Measurements from ENCODE around the gene MACROD2.

The MACROD2 gene

DNA sequence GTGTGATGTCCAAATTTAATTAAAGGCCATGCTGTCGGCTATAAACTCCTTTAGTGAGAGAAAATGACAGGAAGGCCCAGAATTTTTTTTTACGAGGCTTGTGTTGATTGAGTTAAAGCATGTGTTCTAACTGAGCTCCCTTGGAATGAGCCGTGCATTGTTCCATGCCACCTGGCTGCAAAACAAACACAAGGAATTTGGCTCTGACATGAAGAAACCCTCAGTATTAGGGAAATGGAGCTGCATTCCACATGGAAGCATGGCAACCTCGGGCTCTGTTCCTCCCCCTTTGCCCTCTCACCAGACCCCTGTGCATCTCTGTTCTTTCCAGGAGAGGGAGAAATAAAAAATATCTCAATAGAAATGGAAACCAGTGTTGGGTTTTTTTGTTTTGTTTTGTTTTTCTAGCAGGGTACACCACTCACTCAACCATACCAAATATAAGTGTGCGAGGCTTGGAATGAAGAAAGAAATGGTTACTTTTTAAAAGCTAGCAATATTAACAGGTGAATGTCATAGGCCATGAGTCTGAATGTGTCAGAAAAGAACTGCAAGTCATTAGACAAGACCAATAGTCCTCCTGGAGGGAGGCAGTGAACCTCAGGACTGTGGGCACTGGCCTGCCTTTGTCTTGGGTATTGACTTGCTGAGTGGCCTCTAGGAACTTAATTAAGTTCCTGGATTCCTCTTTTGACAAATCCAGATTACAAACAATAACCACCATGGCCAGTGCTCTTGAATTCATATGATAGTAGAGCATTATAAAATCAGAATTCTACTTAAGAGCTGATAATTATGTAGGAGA, 1642.8 kb downstream of the MACROD2 start:
- TF ChIP-seq, protein P1, sequence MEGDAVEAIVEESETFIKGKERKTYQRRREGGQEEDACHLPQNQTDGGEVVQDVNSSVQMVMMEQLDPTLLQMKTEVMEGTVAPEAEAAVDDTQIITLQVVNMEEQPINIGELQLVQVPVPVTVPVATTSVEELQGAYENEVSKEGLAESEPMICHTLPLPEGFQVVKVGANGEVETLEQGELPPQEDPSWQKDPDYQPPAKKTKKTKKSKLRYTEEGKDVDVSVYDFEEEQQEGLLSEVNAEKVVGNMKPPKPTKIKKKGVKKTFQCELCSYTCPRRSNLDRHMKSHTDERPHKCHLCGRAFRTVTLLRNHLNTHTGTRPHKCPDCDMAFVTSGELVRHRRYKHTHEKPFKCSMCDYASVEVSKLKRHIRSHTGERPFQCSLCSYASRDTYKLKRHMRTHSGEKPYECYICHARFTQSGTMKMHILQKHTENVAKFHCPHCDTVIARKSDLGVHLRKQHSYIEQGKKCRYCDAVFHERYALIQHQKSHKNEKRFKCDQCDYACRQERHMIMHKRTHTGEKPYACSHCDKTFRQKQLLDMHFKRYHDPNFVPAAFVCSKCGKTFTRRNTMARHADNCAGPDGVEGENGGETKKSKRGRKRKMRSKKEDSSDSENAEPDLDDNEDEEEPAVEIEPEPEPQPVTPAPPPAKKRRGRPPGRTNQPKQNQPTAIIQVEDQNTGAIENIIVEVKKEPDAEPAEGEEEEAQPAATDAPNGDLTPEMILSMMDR (IDR thresholded peaks at IDR 0.05; ENCODE audit: extremely low read depth, missing control alignments) = no peak
- DNase-seq (ENCODE audit: low spot score) = no peak

DNA sequence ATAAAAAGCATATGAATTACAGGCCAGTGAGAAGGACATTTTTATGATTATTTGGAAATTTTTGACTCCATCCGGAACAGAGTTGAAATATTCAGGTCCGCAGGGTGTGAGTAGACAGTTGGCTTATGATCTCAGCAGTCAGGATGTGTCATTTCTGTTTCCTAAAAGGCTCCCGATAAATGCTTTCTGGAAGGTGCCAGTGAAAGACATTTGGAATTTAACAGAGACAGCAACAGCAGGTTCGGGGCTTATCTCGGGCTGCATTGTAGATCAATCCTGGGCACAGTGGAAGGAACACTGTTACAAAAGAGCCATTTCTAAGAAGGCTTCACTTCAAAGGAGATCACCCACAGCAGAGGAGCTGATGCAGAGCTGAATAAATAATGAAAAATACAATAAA, 1643.5 kb downstream of the MACROD2 start:
- DNase-seq (ENCODE audit: low spot score) = no peak
- TF ChIP-seq, protein P1 (IDR thresholded peaks at IDR 0.05; ENCODE audit: extremely low read depth, missing control alignments) = no peak

DNA sequence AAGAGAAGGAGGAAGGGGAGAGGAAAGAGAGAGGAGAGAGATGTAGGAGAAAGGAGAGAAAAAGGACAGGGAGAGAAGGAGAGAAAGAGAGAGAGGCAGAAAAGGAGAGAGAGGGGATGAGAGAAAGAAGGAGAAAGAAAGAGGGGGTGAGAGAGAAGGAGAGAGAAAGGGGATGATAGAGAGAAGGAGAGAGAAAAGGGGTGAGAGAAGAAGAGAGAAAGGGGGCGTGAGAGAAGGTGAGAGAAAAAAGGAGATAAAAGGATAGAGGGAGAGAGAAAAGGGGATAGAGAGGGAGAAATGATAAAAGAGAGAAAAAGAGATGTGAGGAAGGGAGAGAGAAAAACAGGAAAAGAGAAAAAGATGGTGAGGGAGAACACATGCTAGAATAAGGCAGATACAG, 1644.5 kb downstream of the MACROD2 start:
- TF ChIP-seq, protein P1 (IDR thresholded peaks at IDR 0.05; ENCODE audit: extremely low read depth, missing control alignments) = no peak
- DNase-seq (ENCODE audit: low spot score) = no peak

DNA sequence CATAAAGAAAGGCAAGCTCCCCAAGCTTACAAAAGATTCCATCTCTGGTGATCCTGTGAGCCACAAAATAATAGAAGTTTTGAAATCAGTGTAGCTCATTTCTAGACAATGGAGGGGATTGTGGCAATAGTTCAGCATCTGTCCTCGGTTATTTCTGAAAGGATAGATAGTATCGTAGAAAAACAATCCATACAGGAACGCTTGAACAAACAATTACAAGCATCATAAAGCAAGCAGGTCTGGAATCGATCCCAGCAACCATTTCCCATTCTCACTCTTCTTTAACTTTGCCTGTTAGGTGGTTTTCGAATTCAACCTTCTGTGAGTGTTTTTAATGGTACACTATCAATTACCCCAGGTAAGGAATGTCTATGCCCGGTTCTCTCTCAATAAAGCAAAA, 1646.8 kb downstream of the MACROD2 start:
- DNase-seq (ENCODE audit: low spot score) = no peak
- TF ChIP-seq, protein P1 (IDR thresholded peaks at IDR 0.05; ENCODE audit: extremely low read depth, missing control alignments) = no peak

DNA sequence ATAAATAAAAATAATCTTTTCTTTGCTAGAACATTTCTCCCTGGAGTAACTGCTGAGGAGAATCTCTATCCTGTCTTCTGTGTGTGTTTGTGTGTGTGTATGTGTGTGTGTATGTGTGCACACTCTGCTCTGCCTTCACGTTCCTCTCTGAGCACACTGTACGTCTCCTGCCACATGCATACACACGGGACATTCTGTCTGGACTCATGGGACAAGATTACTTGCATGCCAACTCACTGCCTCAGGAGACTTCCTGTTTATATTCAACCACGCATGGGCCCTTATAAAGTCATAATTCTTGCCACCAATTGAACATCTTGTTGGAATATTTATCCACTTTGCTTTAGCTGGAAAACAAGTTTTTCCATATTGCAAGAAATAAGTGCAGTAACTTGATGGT, 1647.4 kb downstream of the MACROD2 start:
- DNase-seq (ENCODE audit: low spot score) = no peak

DNA sequence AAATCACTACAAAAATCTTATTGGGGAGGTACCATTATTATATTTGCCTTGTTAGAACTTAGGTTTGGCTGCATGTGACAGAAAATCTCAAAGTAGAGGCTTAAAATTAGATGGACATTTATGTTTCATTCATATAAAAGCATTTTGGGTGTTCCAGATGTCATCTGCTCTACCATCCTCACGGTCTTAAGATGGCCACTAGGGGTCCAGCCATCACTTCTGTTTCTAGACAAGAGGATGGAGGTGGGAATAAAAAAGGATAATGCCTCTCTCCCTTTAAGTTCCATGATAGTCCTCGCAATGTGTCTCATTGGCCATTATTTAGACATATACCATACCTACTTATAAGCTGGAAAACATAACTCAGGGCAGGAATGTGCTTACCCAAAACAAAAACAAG, 1648.4 kb downstream of the MACROD2 start:
- TF ChIP-seq, protein P1 (IDR thresholded peaks at IDR 0.05; ENCODE audit: extremely low read depth, missing control alignments) = no peak
- no peak for DNase-seq (ENCODE audit: low spot score)

More for the DNA sequence above, 1647.4 kb downstream of the MACROD2 start:
- TF ChIP-seq, protein P1 (IDR thresholded peaks at IDR 0.05; ENCODE audit: extremely low read depth, missing control alignments) = no peak

DNA sequence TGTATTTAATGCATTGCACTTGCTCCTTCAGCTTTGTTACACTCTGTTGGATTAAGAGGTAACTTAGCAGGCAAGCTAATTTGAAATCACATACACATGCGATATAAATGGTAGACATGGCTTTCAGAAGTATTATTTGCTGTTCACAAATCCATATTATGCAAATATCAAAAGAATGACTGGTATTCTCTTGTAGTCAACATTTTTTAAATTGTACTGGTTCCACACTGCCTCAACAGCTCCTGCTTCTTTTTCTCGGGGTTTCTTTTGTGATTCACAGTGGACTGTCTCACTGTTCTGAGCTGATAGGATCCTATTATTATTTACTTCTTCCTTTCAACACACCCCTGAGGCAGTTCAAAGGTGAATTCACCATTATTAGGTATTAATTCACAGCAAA, 1650.5 kb downstream of the MACROD2 start:
- DNase-seq (ENCODE audit: low spot score) = no peak
- TF ChIP-seq, protein P1 (IDR thresholded peaks at IDR 0.05; ENCODE audit: extremely low read depth, missing control alignments) = no peak
